DOHH2 (cell line): ENCODE results near the gene CCNF.

Experiments used
- CTCF ChIP-seq: fragments of 200-600 bp; sonication (generic); IDR thresholded peaks from one replicate; pipeline ENCODE4 v1.5.1; 2014; ENCODE audit warnings: antibody characterized with exemption, mild to moderate bottlenecking, low read depth, low read length; ENCODE audit not compliant: poor library complexity, severe bottlenecking
- EZH2phosphoT487 ChIP-seq: fragments of 200-600 bp; sonication (generic); IDR thresholded peaks from 2 replicates; pipeline ENCODE4 v1.6.1; 2017; ENCODE audit warnings: borderline replicate concordance, mild to moderate bottlenecking, antibody characterized with exemption, low read length, moderate library complexity, mixed read lengths

- no peak for TF ChIP-seq CTCF
- TF ChIP-seq EZH2phosphoT487, result no peak
Measured at GRCh38 chr16:2473446-2473926, 44.2 kb downstream of the CCNF start.
